Body of pancreas (tissue), 4 donors: Measurements from ENCODE around the gene VPS45. TPM values are rescaled to one million over a fixed set of nuclear protein-coding genes. Genes with fewer than 3 reads are reported as not detected.

ENCODE experiments used
- ATAC-seq: fragments of 150-250 bp; one replicate; pipeline ENCODE4 v1.9.1; 2016
- DNase-seq, 4 donors: peaks; one replicate each; pipeline ENCODE4 v3.0.0-alpha.2; 2019
- H3K27ac ChIP-seq, 4 donors: fragments of 200-600 bp; sonication (generic); 1 replicate in 3 of 4; 2 replicates in 1 of 4; pipeline versions ENCODE4 v1.5.1 to v1.6.1; 2016 to 2019; ENCODE audit warnings: mild to moderate bottlenecking in 1 of 4, mixed read lengths in 1 of 4, moderate library complexity in 1 of 4
- H3K27me3 ChIP-seq, 2 donors: fragments of 200-600 bp; sonication (generic); one replicate each; pipeline ENCODE4 v1.6.0; 2016; ENCODE audit warnings: mild to moderate bottlenecking in 1 of 2
- H3K36me3 ChIP-seq, 2 donors: fragments of 200-600 bp; sonication (generic); replicated peaks in 1 of 2; 2 replicates each; pipeline ENCODE4 v1.5.1; 2016; ENCODE audit warnings: low read depth in 2 of 2; ENCODE audit not compliant: insufficient read depth in 1 of 2
- H3K4me1 ChIP-seq: fragments of 200-600 bp; sonication (generic); one replicate; pipeline ENCODE4 v1.6.0; 2016
- H3K4me3 ChIP-seq, 2 donors: fragments of 200-600 bp; sonication (generic); 1 replicate in 1 of 2; 2 replicates in 1 of 2; pipeline ENCODE4 v1.5.1; 2016 to 2019
- H3K9me3 ChIP-seq, 3 donors: fragments of 200-600 bp; sonication (generic); 1 replicate in 2 of 3; 2 replicates in 1 of 3; pipeline ENCODE4 v1.5.1; 2016
- CTCF ChIP-seq, 7 experiments: fragments of 450-650 bp in 4 of 7; fragments of 200-600 bp in 3 of 7; sonication (generic) in 3 of 7; IDR thresholded peaks; one replicate each; pipeline ENCODE4 v1.5.1; 2016 to 2019; ENCODE audit warnings: antibody characterized with exemption in 7 of 7
- POLR2A ChIP-seq, 3 donors: fragments of 450-650 bp; IDR thresholded peaks; one replicate each; pipeline ENCODE4 v1.6.1; 2016; ENCODE audit warnings: antibody characterized with exemption in 3 of 3, mild to moderate bottlenecking in 2 of 3
- WGBS, 2 donors: methylation state at CpG; one replicate each; pipeline ENCODE4 v1.1.5; 2017; 5-methylcytosine and 5-hydroxymethylcytosine counted together
- intact Hi-C: fragments of 100-400 bp; cut with DNase I; formaldehyde crosslinking; loops from one replicate; pipeline ENCODE4 v1.15.1; 2023
- total RNA-seq, 2 donors: library from RNA; depleted of rRNA; stranded (reverse); fragments of >200 nt; gene quantifications; one replicate each; pipeline ENCODE4 v1.1.0, GENCODE V29; 2016

The VPS45 gene
- total RNA-seq, 2 donors from 2014 or later, result 30.9 to 34.3 TPM

DNA sequence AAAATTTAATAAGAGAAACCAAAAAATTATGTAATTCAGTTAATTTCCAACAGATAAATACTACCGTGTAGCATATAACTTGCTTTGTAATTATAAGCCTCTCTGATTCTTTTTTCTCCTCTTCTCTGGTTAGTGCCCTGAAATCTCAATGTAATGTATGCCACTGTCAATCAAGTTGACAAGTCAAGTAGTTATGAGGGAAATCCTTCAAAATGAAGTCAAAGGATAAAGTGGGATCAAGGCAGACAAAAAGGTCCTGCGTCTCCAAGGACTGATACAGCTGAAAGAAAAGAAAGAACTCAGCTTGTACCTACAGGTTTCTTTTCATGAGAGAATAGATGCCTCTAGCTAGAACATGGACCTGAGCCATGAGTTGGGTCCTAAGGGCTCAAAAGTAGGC lies 19.8 kb downstream of the VPS45 start:
- 77 to 82% methylated on average over 2 of the region's 2 CpGs for WGBS, 2 donors
- Histone ChIP-seq H3K4me3 (no peak overlapping the region), H3K27ac (no peak overlapping the region), H3K4me1 (no peaks in the 10 kb centered on the region), H3K9me3 (no peaks in the 10 kb centered on the region), H3K27me3 (no peaks in the 10 kb centered on the region), H3K36me3 (peaks cover 0 to 5% of the 10 kb centered on the region in 2 donors)
- intact Hi-C loops, result no loop called here
- ATAC-seq (no peak), DNase-seq (no peak)
- TF ChIP-seq POLR2A (IDR thresholded peaks at IDR 0.05), result no peak
- TF ChIP-seq CTCF (IDR thresholded peaks at IDR 0.05), result no peak

DNA sequence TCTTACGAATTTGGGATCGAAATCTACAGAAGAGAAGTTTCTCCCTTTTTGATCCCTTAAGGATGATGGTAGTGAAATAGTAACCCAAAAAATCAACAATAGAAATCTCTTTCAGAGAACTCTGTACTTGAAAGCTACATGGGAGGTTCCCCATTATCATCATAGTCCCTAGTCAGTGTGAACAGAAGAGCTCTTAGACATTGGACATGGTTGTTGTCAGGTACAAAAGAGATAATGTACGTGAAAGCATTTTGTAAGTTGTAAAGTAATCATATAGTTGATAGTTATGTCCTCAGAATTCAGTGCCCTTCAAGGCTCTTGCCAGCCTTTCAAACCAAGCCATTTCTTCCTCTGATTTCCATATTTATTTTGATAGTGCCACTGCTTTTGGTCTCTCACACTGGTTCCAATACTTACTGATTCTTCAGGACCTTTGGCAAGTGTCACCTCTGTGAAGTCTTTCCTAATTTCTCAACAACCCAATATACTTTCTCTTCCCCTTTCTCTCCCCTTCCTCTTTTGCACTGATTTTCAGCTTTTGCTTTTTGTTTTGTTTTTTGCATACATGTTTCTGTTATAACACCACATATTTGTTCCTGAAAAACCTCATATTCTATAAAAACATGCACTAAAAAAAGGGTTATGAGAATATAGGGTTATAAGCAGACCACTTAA lies 22.4 kb downstream of the VPS45 start:
- intact Hi-C loops, result no loop called here
- Histone ChIP-seq H3K27me3 (no peaks in the 10 kb centered on the region), H3K9me3 (no peaks in the 10 kb centered on the region), H3K36me3 (peaks cover 0 to 5% of the 10 kb centered on the region in 2 donors), H3K4me3 (no peak overlapping the region), H3K27ac (no peak overlapping the region), H3K4me1 (no peaks in the 10 kb centered on the region)
- TF ChIP-seq POLR2A (IDR thresholded peaks at IDR 0.05) (no peak), CTCF (IDR thresholded peaks at IDR 0.05) (no peak)
- 90 to 91% methylated on average over 3 of the region's 3 CpGs for WGBS, 2 donors
- no peak for DNase-seq
- ATAC-seq, result no peak

- Histone ChIP-seq H3K36me3 (peaks cover 0 to 10% of the 10 kb centered on the region in 2 donors), H3K27me3 (no peaks in the 10 kb centered on the region), H3K4me3 (no peak overlapping the region), H3K4me1 (no peaks in the 10 kb centered on the region), H3K9me3 (no peaks in the 10 kb centered on the region), H3K27ac (no peak overlapping the region)
- ATAC-seq (no peak), DNase-seq (no peak)
- intact Hi-C loops, result no loop called here
- 69 to 71% methylated on average over 3 of the region's 3 CpGs for WGBS, 2 donors
- TF ChIP-seq CTCF (IDR thresholded peaks at IDR 0.05) (no peak), POLR2A (IDR thresholded peaks at IDR 0.05) (no peak)
These were observed 24.7 kb downstream of the VPS45 start for GRCh38 chr1:150092180-150092791.

DNA sequence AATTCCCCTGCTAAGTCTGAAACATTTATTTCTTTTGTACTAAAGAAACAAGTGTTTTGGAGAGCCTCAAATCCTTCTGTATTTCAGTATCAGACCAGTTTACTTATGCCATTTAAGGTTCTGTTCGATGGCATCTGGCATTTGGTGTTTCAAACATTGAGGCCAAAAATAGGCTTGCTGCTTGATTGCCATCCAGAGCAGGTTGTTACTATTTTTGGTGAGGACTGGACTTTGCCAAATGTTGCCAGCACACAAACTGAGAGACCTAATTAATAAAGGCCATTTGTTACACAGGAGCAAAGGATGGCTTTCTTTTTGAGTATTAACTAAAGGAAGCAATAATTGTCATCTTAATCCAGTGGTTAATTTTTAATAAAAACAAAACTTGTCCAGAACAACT lies 26.2 kb downstream of the VPS45 start:
- H3K4me3 ChIP-seq, result no peak overlapping the region
- H3K9me3 ChIP-seq, result no peaks in the 10 kb centered on the region
- 24 to 30% methylated on average over 1 of the region's 1 CpG for WGBS, 2 donors
- no peak for TF ChIP-seq CTCF (IDR thresholded peaks at IDR 0.05)
- no peak for TF ChIP-seq POLR2A (IDR thresholded peaks at IDR 0.05)
- H3K27ac ChIP-seq, result no peak overlapping the region
- no peaks in the 10 kb centered on the region for H3K4me1 ChIP-seq
- DNase-seq, result no peak
- peaks cover 0 to 10% of the 10 kb centered on the region in 2 donors for H3K36me3 ChIP-seq
- H3K27me3 ChIP-seq, result no peaks in the 10 kb centered on the region
- ATAC-seq, result no peak
- intact Hi-C loops, result no loop called here
